DMS79 treated with DMSO at 0.1 percent for 48 hours (cell line): ENCODE data around the gene CPSF4L.
"Not testable (repeated sequence)": the region's sequence is repeated elsewhere in the genome, so short reads cannot be mapped to it uniquely, and the experiment has no call there.

Source experiments
- DNase-seq: peaks from one replicate; lab custom pipeline; 2025; lab: John Stamatoyannopoulos, UW

CPSF4L gene, protein sequence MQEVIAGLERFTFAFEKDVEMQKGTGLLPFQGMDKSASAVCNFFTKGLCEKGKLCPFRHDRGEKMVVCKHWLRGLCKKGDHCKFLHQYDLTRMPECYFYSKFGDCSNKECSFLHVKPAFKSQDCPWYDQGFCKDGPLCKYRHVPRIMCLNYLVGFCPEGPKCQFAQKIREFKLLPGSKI

DNA sequence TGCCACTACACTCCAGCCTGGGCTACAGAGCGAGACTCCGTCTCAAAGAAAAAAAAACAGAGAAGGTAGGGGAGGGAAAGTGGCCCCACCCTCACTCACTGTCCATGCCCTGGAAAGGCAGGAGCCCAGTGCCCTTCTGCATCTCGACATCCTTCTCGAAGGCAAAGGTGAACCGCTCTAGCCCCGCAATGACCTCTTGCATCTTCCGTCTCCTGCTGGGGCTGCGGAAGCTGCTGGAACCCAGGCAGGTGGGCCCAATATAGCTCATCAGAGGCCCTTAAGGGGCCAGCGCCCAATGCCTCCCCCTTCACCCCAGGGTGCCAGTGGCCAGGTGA lies at the start of gene CPSF4L:
Gene CPSF4L, minus strand, starts transcription at position 264 of the 335 bp plus-strand sequence. Its CDS starts 62 bp downstream, at position 202.
- DNase-seq = no peak

DNA sequence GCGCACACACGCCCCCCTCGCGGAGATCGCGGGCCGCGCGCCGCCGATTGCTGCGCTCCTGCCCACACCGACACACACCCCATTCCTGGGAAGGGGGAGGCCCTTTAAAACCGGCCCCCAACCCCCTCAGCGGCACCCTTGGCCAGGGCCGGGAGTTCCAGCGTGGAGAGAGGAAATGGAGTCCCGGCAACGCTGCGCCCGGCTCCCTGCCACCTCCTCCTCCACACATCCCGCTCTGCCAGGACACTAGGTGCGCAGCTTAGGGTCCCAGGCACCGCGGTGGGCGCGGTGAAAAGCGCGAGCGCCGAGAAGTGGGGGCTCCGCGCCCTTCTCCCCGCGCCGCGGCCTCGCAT lies 49.7 kb upstream of the CPSF4L start:
- no peak for DNase-seq

- no peak for DNase-seq
These were observed 48.3 kb upstream of the CPSF4L start for GRCh38 chr17:73309727-73310596.

GRCh38 chr17:73308959-73309358 lies 47.3 kb upstream of the CPSF4L start:
- DNase-seq = not testable (repeated sequence)

DNA sequence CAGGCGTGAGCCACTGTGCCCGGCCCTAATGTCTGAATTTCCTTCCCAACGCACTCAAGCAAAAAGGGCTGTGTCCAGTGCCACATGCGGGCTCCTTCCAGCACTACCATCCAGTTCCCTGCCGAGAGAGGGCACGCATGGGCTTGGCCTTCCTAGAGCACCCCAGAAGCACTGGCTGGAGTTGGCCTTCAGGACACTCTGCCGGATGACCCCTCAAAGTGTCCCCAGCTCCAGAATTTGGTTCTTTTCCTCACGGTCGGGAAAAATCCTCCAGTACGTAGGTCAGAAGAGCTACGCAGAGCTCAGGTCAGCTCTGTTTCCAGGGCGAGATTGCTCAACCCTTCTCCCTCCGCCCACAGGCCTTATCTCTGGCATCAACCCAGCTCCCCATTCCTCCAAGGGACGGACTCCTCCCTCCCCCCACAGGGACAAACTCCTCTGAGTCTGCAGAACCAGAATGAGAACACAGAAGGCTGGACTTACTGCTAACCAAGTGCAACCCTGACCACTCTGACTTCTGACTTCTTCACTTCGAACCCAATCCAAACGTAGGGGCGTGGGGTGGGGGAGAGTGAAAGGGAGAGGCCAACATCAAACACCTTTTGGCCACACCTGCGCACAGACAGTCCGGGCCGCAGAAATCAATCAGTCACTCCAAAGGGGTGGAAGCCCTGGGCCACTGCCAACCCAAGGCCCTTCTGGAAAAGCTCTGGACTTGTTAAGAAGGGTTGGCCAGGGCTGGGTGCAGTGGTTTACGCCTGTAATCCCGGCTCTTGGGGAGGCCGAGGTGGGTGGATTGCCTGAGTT lies 46.5 kb upstream of the CPSF4L start:
- peak; percentile 6 for DNase-seq

GRCh38 chr17:73307130-73307529 lies 45.5 kb upstream of the CPSF4L start:
- DNase-seq = peak; percentile 63

DNA sequence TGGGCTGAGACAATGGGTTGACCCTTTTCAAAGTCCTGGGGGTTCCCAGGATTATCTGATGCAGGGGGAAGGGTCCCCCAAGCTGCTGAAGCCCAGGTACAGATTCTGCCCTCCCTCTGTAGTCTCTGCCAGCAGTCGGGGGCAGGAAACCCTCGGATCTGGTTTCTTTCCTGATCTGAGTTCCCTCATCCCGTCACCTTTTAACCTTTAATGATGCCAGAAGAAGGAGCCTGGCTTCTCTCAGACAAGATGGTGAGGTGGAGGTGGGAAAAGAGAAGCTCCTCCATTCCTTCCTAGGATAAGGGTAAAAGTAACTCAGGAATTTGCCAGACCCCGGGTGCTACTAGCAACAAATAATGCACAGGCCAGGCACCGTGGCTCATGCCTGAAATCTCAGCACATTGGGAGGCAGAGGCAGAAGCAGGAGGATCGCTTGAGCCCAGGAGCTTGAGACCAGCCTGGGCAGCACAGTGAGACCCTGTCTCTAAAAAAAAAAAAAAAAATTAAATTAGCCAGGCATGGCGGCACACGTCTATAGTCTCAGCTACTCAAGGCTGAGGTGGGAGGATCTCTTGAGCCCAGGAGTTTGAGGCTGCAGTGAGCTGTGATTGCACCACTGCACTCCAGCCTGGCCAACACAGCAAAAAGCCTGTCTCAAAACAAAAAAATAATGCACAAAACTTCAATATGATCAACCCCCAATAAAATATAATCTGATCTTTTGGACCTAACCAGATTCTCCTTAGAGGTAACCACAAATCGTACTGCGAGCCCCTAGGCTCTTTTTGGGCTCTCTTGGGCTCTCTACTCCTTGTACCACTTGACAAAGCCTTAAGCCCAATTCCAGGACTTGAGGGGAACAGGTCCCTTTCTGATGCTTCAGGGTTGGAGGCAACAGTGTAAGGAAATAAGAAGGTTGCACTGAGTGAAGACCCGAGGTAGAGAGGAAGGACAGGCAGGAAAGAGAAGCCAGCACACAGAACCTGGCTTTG lies 44.5 kb upstream of the CPSF4L start:
- no peak for DNase-seq

DNA sequence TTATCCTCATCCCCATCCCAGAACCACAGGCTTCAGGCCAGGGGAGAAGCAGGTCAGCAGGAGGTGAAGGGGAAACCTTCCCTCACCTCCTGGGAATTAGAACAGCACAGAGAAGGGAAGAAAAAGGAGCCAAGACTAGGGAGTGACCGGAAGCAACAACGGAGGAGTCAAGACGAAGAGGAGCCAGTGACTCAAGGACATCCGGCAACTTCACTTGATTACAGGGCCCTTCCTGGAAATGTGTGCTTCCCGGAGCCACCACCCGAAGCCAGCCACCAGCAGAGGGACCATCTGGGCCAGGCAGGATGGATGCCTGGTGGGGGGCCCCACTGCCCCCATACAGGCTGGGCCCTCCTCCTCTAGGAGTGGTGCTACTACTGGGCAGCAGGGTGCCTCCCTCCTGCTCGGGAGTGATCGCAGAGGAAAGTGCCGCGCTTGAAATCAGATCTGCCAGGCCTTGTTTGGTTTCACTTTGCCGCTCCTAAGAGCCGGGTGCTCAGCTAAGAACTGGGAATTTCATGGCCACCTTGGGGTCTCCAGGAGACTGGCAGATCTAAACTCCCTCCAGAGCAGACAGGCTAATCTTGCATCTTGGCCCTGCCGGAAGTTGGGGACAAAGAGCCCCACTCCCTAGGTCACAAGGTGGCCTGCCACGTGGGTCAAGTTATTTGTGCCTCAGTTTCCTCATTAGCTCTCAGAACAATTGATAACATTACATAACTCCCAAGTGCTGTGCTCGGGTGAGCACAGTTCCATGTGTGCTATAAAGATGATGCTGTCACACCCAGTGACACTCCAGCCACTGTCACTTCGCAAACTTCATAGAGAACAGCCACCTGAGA lies 43.5 kb upstream of the CPSF4L start:
- DNase-seq = peak; percentile 19

- no peak for DNase-seq
These were observed 42.8 kb upstream of the CPSF4L start for GRCh38 chr17:73304438-73304837.

- no peak for DNase-seq
These were observed 40.5 kb upstream of the CPSF4L start for GRCh38 chr17:73302189-73302588.

DNA sequence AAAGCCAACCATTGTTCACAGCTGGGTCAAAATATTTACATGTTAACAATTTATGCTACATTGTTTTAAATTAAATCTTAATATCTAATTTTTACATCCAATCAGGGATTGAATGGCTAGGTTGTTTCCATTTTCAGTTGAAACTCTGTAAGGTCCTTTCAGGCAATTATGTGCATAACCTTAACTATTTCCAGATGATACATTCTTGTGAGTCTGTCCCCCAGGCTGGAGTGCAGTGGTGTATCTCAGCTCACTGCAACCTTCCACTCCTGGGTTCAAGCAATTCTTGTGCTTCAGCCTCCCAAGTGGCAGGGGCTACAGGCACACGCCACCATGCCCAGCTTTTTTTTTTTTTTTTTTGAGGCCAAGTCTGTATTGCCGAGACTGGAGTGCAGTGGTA lies 39.7 kb upstream of the CPSF4L start:
- no peak for DNase-seq

DNA sequence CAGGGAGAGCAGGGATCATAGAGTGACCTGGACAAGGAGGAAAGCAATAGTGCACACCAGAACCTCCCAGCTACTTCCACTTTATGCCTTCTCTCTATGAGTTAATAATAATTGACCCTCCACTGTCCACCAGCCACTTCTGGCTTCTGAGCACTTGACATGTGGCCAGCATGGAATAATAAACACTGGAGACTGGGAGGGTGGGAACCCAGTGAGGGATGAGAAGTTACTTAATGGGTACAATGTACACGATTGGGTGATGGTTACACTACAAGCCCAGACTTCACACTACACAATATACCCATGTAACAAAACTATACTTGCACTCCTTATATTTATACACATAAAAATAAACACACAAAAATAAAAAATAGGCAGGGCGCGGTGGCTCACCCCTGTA lies 38.7 kb upstream of the CPSF4L start:
- no peak for DNase-seq

GRCh38 chr17:73297934-73298861 lies 36.5 kb upstream of the CPSF4L start:
- DNase-seq = no peak

GRCh38 chr17:73293480-73293911 lies 31.8 kb upstream of the CPSF4L start:
- DNase-seq = no peak

DNA sequence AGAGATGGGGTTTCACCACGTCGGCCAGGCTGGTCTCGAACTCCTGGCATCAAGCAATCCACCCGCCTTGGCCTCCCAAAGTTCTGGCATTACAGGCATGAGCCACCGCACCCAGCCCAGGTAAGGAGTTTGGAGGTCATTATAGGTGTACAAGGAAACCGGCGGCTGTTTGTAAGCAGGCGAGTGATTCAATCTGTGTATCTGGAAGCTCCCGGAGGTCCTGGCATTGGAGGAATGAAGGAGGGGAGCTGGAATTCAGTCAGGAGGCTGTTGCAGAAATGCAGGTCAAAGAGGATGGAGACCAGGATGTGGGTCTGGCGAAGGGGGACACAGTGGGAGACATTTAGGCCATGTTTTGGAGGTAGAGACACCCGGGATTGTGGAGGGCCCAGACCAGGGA lies 31.4 kb upstream of the CPSF4L start:
- no peak for DNase-seq

GRCh38 chr17:73292031-73292531 lies 30.4 kb upstream of the CPSF4L start:
- no peak for DNase-seq

DNA sequence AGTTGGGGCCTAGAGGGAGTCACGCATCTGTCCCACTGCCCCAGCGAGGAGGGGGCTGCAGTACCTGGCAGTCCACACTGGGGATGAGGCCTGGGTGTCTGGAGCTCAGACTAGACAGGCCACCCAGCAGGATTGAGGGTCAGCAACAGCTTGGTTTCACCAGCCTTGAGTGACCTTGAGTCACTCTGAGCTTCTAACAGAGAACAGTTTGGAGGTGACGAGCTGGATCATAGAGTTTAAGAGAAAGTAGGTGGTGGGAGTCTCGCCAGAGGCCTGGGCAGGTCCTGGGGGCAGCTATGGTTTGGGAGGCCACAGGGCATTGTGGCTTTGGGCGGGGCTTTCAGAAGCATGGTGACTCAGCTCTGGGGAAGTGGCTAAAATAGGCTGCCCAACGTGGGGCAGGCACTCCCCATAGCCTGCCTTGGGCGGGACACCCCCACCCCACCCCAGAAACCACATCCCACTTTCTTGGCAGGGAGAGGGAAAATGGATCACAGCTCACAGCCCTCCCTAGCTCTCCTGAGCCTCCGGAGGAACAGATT lies 29.7 kb upstream of the CPSF4L start:
- no peak for DNase-seq

GRCh38 chr17:73290399-73291259 lies 28.9 kb upstream of the CPSF4L start:
- DNase-seq = no peak
